Measurements from ENCODE around the gene BORCS5.
"Not testable (repeated sequence)": the region's sequence is repeated elsewhere in the genome, so short reads cannot be mapped to it uniquely, and the experiment has no call there.

BORCS5 gene

GRCh38 chr12:12495536-12495935 is 138.7 kb downstream of the BORCS5 start:
- DNase-seq (ENCODE audit: low spot score) = no peak
- TF ChIP-seq CTCF (IDR thresholded peaks at IDR 0.05; ENCODE audit: extremely low read depth, insufficient read depth, missing control alignments) = no peak
- in situ Hi-C loops (cut with MboI; ENCODE audit: low pct_unique_long_range_greater_than_20kb, low sequenced_read_pairs, unreplicated experiment) = no loop called here

- no peak for DNase-seq (ENCODE audit: low spot score)
- in situ Hi-C loops (cut with MboI; ENCODE audit: low pct_unique_long_range_greater_than_20kb, low sequenced_read_pairs, unreplicated experiment) = no loop called here
- TF ChIP-seq CTCF (IDR thresholded peaks at IDR 0.05; ENCODE audit: extremely low read depth, insufficient read depth, missing control alignments) = no peak
Measured at GRCh38 chr12:12498210-12498609, 141.3 kb downstream of the BORCS5 start.

- DNase-seq (ENCODE audit: low spot score) = no peak
- in situ Hi-C loops (cut with MboI; ENCODE audit: low pct_unique_long_range_greater_than_20kb, low sequenced_read_pairs, unreplicated experiment) = no loop called here
- TF ChIP-seq CTCF (IDR thresholded peaks at IDR 0.05; ENCODE audit: extremely low read depth, insufficient read depth, missing control alignments) = no peak
Measured at GRCh38 chr12:12499909-12500604, 143.2 kb downstream of the BORCS5 start.

- DNase-seq (ENCODE audit: low spot score) = no peak
- in situ Hi-C loops (cut with MboI; ENCODE audit: low pct_unique_long_range_greater_than_20kb, low sequenced_read_pairs, unreplicated experiment) = no loop called here
- no peak for TF ChIP-seq CTCF (IDR thresholded peaks at IDR 0.05; ENCODE audit: extremely low read depth, insufficient read depth, missing control alignments)
Measured at GRCh38 chr12:12501121-12501520, 144.2 kb downstream of the BORCS5 start.

GRCh38 chr12:12502130-12502814 is 145.4 kb downstream of the BORCS5 start:
- DNase-seq (ENCODE audit: low spot score); in situ Hi-C loops (cut with MboI; ENCODE audit: low pct_unique_long_range_greater_than_20kb, low sequenced_read_pairs, unreplicated experiment): not testable (repeated sequence)

GRCh38 chr12:12502815-12503151 is 145.9 kb downstream of the BORCS5 start:
- no peak for TF ChIP-seq CTCF (IDR thresholded peaks at IDR 0.05; ENCODE audit: extremely low read depth, insufficient read depth, missing control alignments)
- DNase-seq (ENCODE audit: low spot score) = no peak
- in situ Hi-C loops (cut with MboI; ENCODE audit: low pct_unique_long_range_greater_than_20kb, low sequenced_read_pairs, unreplicated experiment) = no loop called here

GRCh38 chr12:12503384-12504078 is 146.7 kb downstream of the BORCS5 start:
- no peak for DNase-seq (ENCODE audit: low spot score)
- no peak for TF ChIP-seq CTCF (IDR thresholded peaks at IDR 0.05; ENCODE audit: extremely low read depth, insufficient read depth, missing control alignments)
- in situ Hi-C loops (cut with MboI; ENCODE audit: low pct_unique_long_range_greater_than_20kb, low sequenced_read_pairs, unreplicated experiment) = no loop called here

Measured in GM13977 (cell line).